Measurements from ENCODE around the gene INTS4. TPM values are rescaled to one million over a fixed set of nuclear protein-coding genes. Genes with fewer than 3 reads are reported as not detected.

Gene INTS4
- total and polyA plus RNA-seq, 2 experiments from 2014 or later: 24.6 to 47.6 TPM

DNA sequence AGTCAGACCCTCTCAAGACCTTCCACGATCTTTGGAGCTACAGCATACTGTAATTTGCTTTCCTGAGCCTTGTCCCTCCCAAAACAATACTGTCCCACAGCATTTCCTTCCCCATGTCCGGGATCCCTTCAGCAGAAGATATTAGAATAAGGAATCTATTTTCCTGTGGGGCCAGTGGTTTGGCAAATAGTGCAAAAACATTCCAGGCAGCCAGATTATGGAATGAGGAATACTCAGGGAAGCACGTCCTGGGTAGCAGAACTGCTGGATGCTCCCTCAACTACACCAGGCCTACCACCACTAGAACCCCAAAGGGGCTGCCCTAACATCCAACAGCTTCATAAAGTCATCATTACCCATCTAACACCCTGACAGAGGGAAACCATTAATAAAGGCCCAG is 112.1 kb downstream of the INTS4 start:
- no peaks in the 10 kb centered on the region for H3K9me2 ChIP-seq (ENCODE audit: insufficient read depth)
- H3K27ac Mint-ChIP-seq: no peak overlapping the region
- no peaks in the 10 kb centered on the region for H3K4me1 Mint-ChIP-seq
- no peak overlapping the region for H3K4me3 ChIP-seq
- H3K36me3 Mint-ChIP-seq (ENCODE audit: low read depth): peaks cover 9% of the 10 kb centered on the region; the same call in 1 of the 3 replicates
- H4K20me1 ChIP-seq (replicated peaks; ENCODE audit: insufficient read depth): no peaks in the 10 kb centered on the region
- no peaks in the 10 kb centered on the region for H3K79me2 ChIP-seq (replicated peaks; ENCODE audit: insufficient read depth)
- TF ChIP-seq CREB1 (CRISPR knock-in tag; IDR thresholded peaks at IDR 0.05; ENCODE audit: low read depth) (no peak), JUNB (IDR thresholded peaks at IDR 0.05; ENCODE audit: unreplicated experiment) (no peak), STAT1 (IDR thresholded peaks at IDR 0.05; ENCODE audit: unreplicated experiment) (no peak), ZNF331 (CRISPR knock-in tag; IDR thresholded peaks at IDR 0.05; ENCODE audit: low read depth) (no peak), NANOG (IDR thresholded peaks at IDR 0.05; ENCODE audit: borderline replicate concordance) (no peak), ZNF114 (CRISPR knock-in tag; IDR thresholded peaks at IDR 0.05) (no peak), EZH2 (IDR thresholded peaks at IDR 0.05; ENCODE audit: low read depth, unreplicated experiment) (no peak), POLR2AphosphoS5 (IDR thresholded peaks at IDR 0.05; ENCODE audit: low read depth) (no peak), EZH2phosphoT487 (IDR thresholded peaks at IDR 0.05; ENCODE audit: unreplicated experiment) (no peak)
- TF ChIP-seq, protein P1, sequence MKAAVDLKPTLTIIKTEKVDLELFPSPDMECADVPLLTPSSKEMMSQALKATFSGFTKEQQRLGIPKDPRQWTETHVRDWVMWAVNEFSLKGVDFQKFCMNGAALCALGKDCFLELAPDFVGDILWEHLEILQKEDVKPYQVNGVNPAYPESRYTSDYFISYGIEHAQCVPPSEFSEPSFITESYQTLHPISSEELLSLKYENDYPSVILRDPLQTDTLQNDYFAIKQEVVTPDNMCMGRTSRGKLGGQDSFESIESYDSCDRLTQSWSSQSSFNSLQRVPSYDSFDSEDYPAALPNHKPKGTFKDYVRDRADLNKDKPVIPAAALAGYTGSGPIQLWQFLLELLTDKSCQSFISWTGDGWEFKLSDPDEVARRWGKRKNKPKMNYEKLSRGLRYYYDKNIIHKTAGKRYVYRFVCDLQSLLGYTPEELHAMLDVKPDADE (IDR thresholded peaks at IDR 0.05): no peak
- TF ChIP-seq, protein P2, sequence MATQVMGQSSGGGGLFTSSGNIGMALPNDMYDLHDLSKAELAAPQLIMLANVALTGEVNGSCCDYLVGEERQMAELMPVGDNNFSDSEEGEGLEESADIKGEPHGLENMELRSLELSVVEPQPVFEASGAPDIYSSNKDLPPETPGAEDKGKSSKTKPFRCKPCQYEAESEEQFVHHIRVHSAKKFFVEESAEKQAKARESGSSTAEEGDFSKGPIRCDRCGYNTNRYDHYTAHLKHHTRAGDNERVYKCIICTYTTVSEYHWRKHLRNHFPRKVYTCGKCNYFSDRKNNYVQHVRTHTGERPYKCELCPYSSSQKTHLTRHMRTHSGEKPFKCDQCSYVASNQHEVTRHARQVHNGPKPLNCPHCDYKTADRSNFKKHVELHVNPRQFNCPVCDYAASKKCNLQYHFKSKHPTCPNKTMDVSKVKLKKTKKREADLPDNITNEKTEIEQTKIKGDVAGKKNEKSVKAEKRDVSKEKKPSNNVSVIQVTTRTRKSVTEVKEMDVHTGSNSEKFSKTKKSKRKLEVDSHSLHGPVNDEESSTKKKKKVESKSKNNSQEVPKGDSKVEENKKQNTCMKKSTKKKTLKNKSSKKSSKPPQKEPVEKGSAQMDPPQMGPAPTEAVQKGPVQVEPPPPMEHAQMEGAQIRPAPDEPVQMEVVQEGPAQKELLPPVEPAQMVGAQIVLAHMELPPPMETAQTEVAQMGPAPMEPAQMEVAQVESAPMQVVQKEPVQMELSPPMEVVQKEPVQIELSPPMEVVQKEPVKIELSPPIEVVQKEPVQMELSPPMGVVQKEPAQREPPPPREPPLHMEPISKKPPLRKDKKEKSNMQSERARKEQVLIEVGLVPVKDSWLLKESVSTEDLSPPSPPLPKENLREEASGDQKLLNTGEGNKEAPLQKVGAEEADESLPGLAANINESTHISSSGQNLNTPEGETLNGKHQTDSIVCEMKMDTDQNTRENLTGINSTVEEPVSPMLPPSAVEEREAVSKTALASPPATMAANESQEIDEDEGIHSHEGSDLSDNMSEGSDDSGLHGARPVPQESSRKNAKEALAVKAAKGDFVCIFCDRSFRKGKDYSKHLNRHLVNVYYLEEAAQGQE (IDR thresholded peaks at IDR 0.05; ENCODE audit: unreplicated experiment): no peak
- TF ChIP-seq, protein P3, sequence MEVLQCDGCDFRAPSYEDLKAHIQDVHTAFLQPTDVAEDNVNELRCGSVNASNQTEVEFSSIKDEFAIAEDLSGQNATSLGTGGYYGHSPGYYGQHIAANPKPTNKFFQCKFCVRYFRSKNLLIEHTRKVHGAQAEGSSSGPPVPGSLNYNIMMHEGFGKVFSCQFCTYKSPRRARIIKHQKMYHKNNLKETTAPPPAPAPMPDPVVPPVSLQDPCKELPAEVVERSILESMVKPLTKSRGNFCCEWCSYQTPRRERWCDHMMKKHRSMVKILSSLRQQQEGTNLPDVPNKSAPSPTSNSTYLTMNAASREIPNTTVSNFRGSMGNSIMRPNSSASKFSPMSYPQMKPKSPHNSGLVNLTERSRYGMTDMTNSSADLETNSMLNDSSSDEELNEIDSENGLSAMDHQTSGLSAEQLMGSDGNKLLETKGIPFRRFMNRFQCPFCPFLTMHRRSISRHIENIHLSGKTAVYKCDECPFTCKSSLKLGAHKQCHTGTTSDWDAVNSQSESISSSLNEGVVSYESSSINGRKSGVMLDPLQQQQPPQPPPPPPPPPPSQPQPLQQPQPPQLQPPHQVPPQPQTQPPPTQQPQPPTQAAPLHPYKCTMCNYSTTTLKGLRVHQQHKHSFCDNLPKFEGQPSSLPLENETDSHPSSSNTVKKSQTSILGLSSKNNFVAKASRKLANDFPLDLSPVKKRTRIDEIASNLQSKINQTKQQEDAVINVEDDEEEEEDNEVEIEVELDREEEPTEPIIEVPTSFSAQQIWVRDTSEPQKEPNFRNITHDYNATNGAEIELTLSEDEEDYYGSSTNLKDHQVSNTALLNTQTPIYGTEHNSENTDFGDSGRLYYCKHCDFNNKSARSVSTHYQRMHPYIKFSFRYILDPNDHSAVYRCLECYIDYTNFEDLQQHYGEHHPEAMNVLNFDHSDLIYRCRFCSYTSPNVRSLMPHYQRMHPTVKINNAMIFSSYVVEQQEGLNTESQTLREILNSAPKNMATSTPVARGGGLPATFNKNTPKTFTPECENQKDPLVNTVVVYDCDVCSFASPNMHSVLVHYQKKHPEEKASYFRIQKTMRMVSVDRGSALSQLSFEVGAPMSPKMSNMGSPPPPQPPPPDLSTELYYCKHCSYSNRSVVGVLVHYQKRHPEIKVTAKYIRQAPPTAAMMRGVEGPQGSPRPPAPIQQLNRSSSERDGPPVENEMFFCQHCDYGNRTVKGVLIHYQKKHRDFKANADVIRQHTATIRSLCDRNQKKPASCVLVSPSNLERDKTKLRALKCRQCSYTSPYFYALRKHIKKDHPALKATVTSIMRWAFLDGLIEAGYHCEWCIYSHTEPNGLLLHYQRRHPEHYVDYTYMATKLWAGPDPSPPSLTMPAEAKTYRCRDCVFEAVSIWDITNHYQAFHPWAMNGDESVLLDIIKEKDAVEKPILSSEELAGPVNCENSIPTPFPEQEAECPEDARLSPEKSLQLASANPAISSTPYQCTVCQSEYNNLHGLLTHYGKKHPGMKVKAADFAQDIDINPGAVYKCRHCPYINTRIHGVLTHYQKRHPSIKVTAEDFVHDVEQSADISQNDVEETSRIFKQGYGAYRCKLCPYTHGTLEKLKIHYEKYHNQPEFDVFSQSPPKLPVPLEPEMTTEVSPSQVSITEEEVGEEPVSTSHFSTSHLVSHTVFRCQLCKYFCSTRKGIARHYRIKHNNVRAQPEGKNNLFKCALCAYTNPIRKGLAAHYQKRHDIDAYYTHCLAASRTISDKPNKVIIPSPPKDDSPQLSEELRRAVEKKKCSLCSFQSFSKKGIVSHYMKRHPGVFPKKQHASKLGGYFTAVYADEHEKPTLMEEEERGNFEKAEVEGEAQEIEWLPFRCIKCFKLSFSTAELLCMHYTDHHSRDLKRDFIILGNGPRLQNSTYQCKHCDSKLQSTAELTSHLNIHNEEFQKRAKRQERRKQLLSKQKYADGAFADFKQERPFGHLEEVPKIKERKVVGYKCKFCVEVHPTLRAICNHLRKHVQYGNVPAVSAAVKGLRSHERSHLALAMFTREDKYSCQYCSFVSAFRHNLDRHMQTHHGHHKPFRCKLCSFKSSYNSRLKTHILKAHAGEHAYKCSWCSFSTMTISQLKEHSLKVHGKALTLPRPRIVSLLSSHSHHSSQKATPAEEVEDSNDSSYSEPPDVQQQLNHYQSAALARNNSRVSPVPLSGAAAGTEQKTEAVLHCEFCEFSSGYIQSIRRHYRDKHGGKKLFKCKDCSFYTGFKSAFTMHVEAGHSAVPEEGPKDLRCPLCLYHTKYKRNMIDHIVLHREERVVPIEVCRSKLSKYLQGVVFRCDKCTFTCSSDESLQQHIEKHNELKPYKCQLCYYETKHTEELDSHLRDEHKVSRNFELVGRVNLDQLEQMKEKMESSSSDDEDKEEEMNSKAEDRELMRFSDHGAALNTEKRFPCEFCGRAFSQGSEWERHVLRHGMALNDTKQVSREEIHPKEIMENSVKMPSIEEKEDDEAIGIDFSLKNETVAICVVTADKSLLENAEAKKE (CRISPR knock-in tag; IDR thresholded peaks at IDR 0.05): no peak
- TF ChIP-seq, protein P4, sequence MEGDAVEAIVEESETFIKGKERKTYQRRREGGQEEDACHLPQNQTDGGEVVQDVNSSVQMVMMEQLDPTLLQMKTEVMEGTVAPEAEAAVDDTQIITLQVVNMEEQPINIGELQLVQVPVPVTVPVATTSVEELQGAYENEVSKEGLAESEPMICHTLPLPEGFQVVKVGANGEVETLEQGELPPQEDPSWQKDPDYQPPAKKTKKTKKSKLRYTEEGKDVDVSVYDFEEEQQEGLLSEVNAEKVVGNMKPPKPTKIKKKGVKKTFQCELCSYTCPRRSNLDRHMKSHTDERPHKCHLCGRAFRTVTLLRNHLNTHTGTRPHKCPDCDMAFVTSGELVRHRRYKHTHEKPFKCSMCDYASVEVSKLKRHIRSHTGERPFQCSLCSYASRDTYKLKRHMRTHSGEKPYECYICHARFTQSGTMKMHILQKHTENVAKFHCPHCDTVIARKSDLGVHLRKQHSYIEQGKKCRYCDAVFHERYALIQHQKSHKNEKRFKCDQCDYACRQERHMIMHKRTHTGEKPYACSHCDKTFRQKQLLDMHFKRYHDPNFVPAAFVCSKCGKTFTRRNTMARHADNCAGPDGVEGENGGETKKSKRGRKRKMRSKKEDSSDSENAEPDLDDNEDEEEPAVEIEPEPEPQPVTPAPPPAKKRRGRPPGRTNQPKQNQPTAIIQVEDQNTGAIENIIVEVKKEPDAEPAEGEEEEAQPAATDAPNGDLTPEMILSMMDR (conservative IDR thresholded peaks at IDR 0.05; ENCODE audit: low read depth in 2 of 2): no peak
- DNase-seq (ENCODE audit: low spot score) (no peak), ATAC-seq (no peak)
- H3K27me3 ChIP-seq (ENCODE audit: insufficient read depth): no peaks in the 10 kb centered on the region
- peaks cover 4% of the 10 kb centered on the region; the same call in 1 of the 2 replicates for H3K36me3 ChIP-seq (ENCODE audit: insufficient read depth)
- no peak overlapping the region for H2AFZ ChIP-seq
- no peak overlapping the region for H3K4me2 ChIP-seq
- no peak overlapping the region for H3K4me3 Mint-ChIP-seq
- no peaks in the 10 kb centered on the region; the same call in 2 of the 3 replicates for H3K9me3 Mint-ChIP-seq
- H3K4me1 ChIP-seq (ENCODE audit: insufficient read depth): no peaks in the 10 kb centered on the region; the same call in 1 of the 2 replicates
- H3F3A ChIP-seq (replicated peaks; ENCODE audit: low read depth): no peaks in the 10 kb centered on the region
- no peak overlapping the region for H3K27ac ChIP-seq (ENCODE audit: low read depth)
- H3K27me3 Mint-ChIP-seq (ENCODE audit: insufficient read depth, low read depth, poor library complexity): peaks cover 3% of the 10 kb centered on the region

Data from GM23338 (cell line).